ENCODE results near the gene CARD16.

CARD16 gene

GRCh38 chr11:105033781-105034180 is 11.4 kb downstream of the CARD16 start:
- no peak overlapping the region for H3K27ac ChIP-seq
- TF ChIP-seq ZFX (IDR thresholded peaks at IDR 0.05) (no peak), CTCF (conservative IDR thresholded peaks at IDR 0.05) (no peak)

GRCh38 chr11:105033343-105033742 is 11.8 kb downstream of the CARD16 start:
- H3K27ac ChIP-seq = no peak overlapping the region
- no peak for TF ChIP-seq ZFX (IDR thresholded peaks at IDR 0.05)
- no peak for TF ChIP-seq CTCF (conservative IDR thresholded peaks at IDR 0.05)

GRCh38 chr11:105032495-105032894 is 12.6 kb downstream of the CARD16 start:
- no peak for TF ChIP-seq CTCF (conservative IDR thresholded peaks at IDR 0.05)
- no peak for TF ChIP-seq ZFX (IDR thresholded peaks at IDR 0.05)
- no peak overlapping the region for H3K27ac ChIP-seq

GRCh38 chr11:105027678-105028077 is 17.5 kb downstream of the CARD16 start:
- no peak overlapping the region for H3K27ac ChIP-seq
- TF ChIP-seq CTCF (conservative IDR thresholded peaks at IDR 0.05) (no peak), ZFX (IDR thresholded peaks at IDR 0.05) (no peak)

GRCh38 chr11:105024394-105024793 is 20.7 kb downstream of the CARD16 start:
- no peak overlapping the region for H3K27ac ChIP-seq
- no peak for TF ChIP-seq ZFX (IDR thresholded peaks at IDR 0.05)
- no peak for TF ChIP-seq CTCF (conservative IDR thresholded peaks at IDR 0.05)

GRCh38 chr11:105023003-105023402 is 22.1 kb downstream of the CARD16 start, which contains the start of gene CASP5:
CASP5 (minus strand) TSS chr11:105023168; CDS start chr11:105023136, 32 bp downstream.
- H3K27ac ChIP-seq = no peak within 1 kb of the TSS
- TF ChIP-seq ZFX (IDR thresholded peaks at IDR 0.05) (no peak), CTCF (conservative IDR thresholded peaks at IDR 0.05) (no peak)

GRCh38 chr11:105022527-105022926 is 22.6 kb downstream of the CARD16 start:
- H3K27ac ChIP-seq = no peak overlapping the region
- TF ChIP-seq CTCF (conservative IDR thresholded peaks at IDR 0.05) (no peak), ZFX (IDR thresholded peaks at IDR 0.05) (no peak)
